SIG-M5 (cell line): ENCODE data around the gene DCAF17.

Source experiments
- DNase-seq: peaks from one replicate; lab custom pipeline; 2025; lab: John Stamatoyannopoulos, UW

DCAF17 gene

DNA sequence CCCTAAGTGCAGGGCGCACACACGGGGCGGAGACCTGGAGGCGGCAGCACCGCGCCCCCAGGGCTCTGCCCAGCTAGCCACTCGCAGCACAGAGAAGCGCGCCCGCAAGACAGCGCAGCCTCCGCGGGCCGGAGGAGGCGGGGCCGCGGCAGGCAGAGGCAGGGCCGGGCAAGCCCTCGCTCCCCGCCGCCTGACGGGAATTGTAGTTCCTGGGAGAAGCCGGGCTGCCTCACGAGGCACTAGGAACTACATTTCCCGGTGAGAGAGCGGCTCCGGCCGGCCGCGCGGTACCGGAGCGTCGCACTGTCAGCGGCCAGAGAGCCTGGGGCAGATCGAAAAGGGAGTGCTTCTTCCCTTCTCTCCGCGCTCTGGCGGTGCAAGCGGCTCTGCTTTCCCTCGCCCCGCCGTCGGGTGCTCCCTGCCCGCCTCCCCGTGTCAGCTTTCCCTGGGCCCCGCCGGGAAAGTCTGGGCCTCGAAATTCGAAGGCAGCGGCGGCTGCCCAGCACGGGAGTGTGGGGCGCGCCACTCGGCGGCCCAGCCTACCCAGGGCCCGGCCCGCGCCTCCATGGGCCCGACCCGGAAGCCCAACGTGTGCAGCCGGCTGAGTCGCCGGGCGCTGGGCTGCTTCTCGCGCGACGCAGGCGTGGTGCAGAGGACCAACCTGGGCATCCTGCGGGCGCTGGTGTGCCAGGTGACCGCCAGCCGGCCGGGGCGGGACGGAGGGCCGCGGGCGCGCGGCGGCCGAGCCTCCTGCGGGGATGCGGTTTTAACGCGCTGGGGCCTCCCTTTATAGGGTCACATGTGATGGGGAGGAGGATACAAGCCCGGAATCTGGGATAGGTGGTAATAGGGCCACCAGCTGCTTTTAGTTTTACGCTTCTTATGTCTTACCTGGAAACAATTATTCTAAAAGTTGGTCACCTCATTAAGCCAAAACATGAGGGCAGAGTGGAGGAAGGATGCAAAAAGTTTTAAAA, at the start of gene DCAF17:
Gene DCAF17 (plus strand): TSS at position 214 of the 977 bp plus-strand sequence. CDS start 352 bp downstream, at position 566.
- DNase-seq = peak; percentile 85

DNA sequence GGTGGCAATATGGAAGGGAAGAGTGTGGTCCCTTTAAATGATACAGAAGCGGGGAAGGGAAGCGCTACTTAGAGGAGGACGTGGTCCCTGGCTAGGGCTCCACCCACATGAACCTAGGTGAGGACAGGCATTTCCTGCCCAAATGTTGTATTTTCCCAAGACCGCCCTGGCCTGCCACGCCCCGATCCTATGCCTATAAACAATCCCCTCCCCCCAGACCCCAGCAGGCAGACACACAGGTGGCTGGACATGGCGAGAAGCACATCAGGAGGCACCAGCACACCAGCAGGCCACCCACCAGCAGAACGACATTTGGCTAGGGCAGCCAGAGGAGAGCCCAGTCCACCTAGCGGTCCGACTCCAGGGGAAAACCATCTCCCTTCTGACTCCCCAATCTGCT, 47.4 kb upstream of the DCAF17 start:
- DNase-seq = no peak

DNA sequence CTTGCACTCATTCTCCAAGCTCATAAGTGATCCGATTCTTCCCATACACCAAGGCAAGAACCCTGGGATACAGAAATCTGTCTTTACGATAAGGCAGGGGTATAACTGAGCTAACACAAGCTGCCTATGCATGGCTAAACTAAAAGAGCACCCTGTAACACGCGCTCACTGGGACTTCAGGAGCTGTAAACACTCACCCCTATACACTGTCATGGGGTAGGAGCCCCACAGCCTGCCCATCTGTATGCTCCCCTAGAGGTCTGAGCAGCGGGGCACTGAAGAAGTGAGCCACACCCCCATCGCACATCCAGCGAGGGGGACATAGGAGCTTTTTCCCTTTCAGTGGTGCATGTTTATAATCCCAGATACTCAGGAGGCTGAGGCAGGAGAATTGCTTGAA, 47.0 kb upstream of the DCAF17 start:
- DNase-seq = no peak

GRCh38 chr2:171389325-171389724, 44.7 kb upstream of the DCAF17 start:
- DNase-seq = no peak

DNA sequence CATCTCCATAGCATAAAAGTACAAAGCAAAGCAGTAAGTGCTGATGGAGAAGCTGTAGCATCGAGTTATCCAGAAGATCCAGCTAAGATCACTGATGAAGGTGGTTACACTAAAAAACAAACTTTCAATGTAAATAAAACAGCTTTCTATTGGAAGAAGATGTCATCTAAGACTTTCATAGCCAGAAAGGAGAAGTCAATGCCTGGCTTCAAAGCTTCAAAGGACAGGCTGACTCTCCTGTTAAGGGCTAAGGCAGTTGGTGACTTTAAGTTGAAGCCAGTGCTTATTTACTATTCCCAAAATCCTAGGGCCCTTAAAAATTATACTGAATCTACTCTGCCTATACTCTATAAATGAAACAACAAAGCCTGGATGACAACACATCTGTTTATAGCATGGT, 44.2 kb upstream of the DCAF17 start:
- DNase-seq = no peak

- DNase-seq = peak; percentile 41
Measured at GRCh38 chr2:171390941-171391516, 43.0 kb upstream of the DCAF17 start.

DNA sequence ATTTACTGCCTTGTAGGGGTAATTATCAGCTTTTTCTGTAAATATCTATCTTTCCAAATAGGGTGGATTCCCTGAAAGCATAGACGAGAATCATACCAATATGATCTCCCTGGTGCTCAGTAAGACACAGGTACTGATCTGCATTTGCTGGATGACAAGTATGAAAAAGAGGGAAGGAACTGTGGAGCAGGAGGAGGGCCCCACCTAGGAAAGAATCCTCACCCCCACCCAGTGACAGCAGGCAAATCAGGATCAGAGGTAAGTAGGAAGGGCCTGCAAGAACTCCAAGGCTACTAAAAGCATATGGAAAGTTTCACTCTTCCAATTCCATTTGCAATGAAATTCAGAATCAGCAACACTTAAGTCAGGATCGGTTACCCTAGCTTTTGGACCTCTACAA, 42.5 kb upstream of the DCAF17 start:
- no peak for DNase-seq

- DNase-seq = no peak
Measured at GRCh38 chr2:171393487-171393886, 40.5 kb upstream of the DCAF17 start.

- DNase-seq = no peak
Measured at GRCh38 chr2:171394164-171394740, 39.8 kb upstream of the DCAF17 start.

GRCh38 chr2:171399292-171399691, 34.7 kb upstream of the DCAF17 start:
- no peak for DNase-seq

GRCh38 chr2:171400395-171400794, 33.6 kb upstream of the DCAF17 start:
- no peak for DNase-seq

GRCh38 chr2:171401947-171402346, 32.1 kb upstream of the DCAF17 start:
- no peak for DNase-seq

DNA sequence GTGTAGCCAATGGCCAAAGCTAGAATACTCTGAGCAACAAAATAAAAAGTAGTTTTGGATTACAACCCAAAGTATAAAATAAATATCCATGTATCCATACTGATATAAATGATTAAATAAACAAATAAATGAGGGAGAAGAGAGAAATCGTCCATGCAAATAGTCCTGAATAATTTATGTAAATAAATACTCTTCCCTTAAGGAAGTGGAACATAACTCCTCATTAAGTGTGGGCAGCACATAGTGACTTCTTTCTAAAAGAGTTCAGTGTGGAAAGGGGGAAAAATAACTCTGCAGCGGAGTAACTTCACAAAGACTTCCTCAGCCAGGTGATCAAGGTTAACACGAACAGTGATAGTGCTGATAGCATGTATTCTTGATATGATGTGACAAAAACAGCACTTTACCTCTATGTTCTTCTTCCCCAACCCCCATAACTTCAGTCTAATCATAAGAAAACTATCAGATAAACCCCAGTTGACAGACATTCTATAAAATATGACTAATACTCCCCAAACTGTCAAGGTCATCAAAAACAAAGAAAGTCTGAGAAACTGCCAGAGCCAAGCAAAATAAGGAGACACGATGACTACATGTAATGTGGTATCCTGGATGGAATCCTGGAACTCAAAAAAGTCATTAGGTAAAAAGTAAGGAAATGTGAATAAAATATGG, 31.0 kb upstream of the DCAF17 start:
- no peak for DNase-seq

GRCh38 chr2:171404261-171404660, 29.8 kb upstream of the DCAF17 start:
- no peak for DNase-seq

- DNase-seq = no peak
Measured at GRCh38 chr2:171404719-171405118, 29.3 kb upstream of the DCAF17 start.

- DNase-seq = no peak
Measured at GRCh38 chr2:171405546-171405945, 28.5 kb upstream of the DCAF17 start.

- DNase-seq = no peak
Measured at GRCh38 chr2:171406044-171406443, 28.0 kb upstream of the DCAF17 start.

DNA sequence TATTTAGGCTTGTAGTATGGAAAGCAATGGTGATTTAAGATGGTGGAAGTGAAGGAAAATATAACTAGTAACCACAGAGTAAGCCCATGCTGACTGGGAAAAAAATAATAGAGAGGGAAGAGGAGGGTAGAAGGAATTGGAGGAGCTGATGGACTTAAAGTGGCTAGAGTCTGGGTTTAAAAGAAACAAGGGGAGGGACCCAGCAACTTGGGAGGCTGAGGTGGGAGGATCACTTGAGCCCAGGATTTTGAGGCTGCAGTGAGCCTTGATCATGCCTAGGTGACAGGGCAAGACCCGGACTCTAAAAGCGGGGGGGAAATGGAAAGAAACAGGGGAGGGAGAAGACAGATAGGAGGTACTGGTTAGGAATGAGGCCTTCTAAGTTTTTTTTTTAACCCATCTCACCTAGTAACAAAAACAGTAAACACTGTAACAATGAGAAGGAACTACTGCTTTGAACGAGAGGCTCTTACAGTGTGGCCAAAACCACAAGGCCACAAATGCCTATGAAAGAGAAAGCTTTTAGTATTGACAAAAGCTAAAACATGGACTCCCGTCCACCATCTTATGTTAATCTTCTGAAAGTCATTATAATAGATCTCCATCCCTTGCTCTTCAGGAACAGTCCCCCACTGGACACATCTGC, 26.9 kb upstream of the DCAF17 start:
- DNase-seq = no peak

GRCh38 chr2:171407676-171408044, 26.4 kb upstream of the DCAF17 start:
- no peak for DNase-seq

DNA sequence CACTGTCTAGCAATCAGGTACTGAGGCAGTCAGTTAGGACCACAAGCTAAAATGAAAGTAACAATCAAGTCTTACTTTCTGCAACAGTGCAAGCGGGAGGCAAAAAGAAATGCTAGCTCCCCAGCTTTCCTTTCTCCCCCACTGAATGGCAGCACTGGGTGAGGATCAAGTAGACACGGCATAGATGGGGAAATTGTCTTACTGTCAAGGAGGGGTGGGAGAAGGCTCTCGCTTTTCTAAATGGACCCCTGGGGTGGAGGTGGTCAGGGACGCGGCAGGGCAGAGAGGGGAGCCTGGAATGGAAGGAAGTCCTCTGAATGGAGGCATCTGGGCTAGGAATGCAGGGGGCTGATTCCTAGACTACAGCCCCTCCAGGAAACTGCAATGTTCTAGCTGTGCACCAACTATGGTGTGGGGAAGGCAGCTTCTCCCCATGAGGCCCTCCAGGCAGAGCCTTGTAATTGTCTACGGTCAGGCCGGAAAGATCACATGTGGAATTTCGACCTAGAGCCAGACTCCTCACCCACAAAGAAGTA, 24.5 kb upstream of the DCAF17 start:
- no peak for DNase-seq

DNA sequence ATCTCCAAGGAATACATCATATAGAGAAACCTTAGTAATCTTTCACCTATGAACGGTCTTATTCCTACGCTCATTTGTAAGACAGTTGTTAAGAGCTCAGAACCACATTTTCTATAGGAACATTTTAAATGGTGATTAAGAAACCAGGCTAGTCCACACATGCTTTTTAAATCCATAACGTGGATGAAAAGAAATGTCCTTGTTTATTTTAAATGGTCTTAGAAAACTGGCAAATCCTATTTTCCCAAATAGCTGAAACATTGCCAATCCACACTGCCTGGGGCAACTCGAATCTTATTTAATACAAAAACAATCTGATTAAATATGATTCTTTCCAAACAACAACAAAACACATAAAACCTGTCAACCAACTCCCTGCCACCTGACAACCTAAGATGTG, 23.9 kb upstream of the DCAF17 start:
- no peak for DNase-seq

- no peak for DNase-seq
Measured at GRCh38 chr2:171410624-171411023, 23.4 kb upstream of the DCAF17 start.
